DMS53 (cell line): ENCODE results near the gene QSOX1.
A peak's percentile ranks its signal among the peaks of the same experiment; 100 is the strongest.
"Not testable (repeated sequence)": the region's sequence is repeated elsewhere in the genome, so short reads cannot be mapped to it uniquely, and the experiment has no call there.

ENCODE experiments used
- DNase-seq: peaks from one replicate; lab custom pipeline; 2025; lab: John Stamatoyannopoulos, UW

QSOX1 gene

GRCh38 chr1:180190091-180190490 is 35.4 kb downstream of the QSOX1 start:
- DNase-seq: no peak

- DNase-seq: no peak
Observed at GRCh38 chr1:180192172-180192571, 37.5 kb downstream of the QSOX1 start.

- no peak for DNase-seq
Observed at GRCh38 chr1:180193141-180194047, 38.7 kb downstream of the QSOX1 start.

GRCh38 chr1:180194048-180194425 is 39.4 kb downstream of the QSOX1 start:
- DNase-seq: no peak

- no peak for DNase-seq
Observed at GRCh38 chr1:180194546-180195207, 40.0 kb downstream of the QSOX1 start.

- no peak for DNase-seq
Observed at GRCh38 chr1:180195401-180195800, 40.7 kb downstream of the QSOX1 start.

GRCh38 chr1:180195916-180196315 is 41.2 kb downstream of the QSOX1 start:
- DNase-seq: no peak

GRCh38 chr1:180196436-180197003 is 41.9 kb downstream of the QSOX1 start:
- DNase-seq: no peak

- no peak for DNase-seq
Observed at GRCh38 chr1:180197231-180197630, 42.6 kb downstream of the QSOX1 start.

GRCh38 chr1:180198196-180198595 is 43.5 kb downstream of the QSOX1 start:
- peak; percentile 25 for DNase-seq

GRCh38 chr1:180198611-180199010 is 43.9 kb downstream of the QSOX1 start:
- DNase-seq: no peak

GRCh38 chr1:180199018-180199417 is 44.3 kb downstream of the QSOX1 start:
- DNase-seq: no peak

- DNase-seq: no peak
Observed at GRCh38 chr1:180201451-180202200, 47.0 kb downstream of the QSOX1 start.

- DNase-seq: not testable (repeated sequence)
Observed at GRCh38 chr1:180202588-180202987, 47.9 kb downstream of the QSOX1 start.

GRCh38 chr1:180204231-180204630 is 49.6 kb downstream of the QSOX1 start:
- no peak for DNase-seq

- DNase-seq: no peak
Observed at GRCh38 chr1:180206581-180206980, 51.9 kb downstream of the QSOX1 start.

GRCh38 chr1:180208264-180208663 is 53.6 kb downstream of the QSOX1 start:
- no peak for DNase-seq

- no peak for DNase-seq
Observed at GRCh38 chr1:180210008-180210620, 55.4 kb downstream of the QSOX1 start.

- DNase-seq: no peak
Observed at GRCh38 chr1:180211156-180211859, 56.6 kb downstream of the QSOX1 start.

- no peak for DNase-seq
Observed at GRCh38 chr1:180211860-180212229, 57.2 kb downstream of the QSOX1 start.
